GM12891 (cell line): ENCODE data around the gene ANP32A.

Experiments used
- PAX5 ChIP-seq: IDR thresholded peaks from 2 replicates; pipeline ENCODE4 v1.6.1; 2011; ENCODE audit warnings: low read length, moderate library complexity, mild to moderate bottlenecking; ENCODE audit not compliant: insufficient read depth, severe bottlenecking
- POLR2A ChIP-seq: IDR thresholded peaks from 2 replicates; pipeline ENCODE4 v1.6.1; 2011; ENCODE audit warnings: low read depth, low read length, control low read depth
- POLR2AphosphoS5 ChIP-seq: IDR thresholded peaks from 2 replicates; pipeline ENCODE4 v1.6.1; 2011; ENCODE audit warnings: low read depth, low read length, control low read depth
- POU2F2 ChIP-seq: IDR thresholded peaks from 2 replicates; pipeline ENCODE4 v1.6.1; 2011; ENCODE audit warnings: low read depth, mild to moderate bottlenecking, control low read depth, low read length, moderate library complexity
- TAF1 ChIP-seq: IDR thresholded peaks from 2 replicates; pipeline ENCODE4 v1.6.1; 2011; ENCODE audit warnings: low read depth, low read length, control low read depth

DNA sequence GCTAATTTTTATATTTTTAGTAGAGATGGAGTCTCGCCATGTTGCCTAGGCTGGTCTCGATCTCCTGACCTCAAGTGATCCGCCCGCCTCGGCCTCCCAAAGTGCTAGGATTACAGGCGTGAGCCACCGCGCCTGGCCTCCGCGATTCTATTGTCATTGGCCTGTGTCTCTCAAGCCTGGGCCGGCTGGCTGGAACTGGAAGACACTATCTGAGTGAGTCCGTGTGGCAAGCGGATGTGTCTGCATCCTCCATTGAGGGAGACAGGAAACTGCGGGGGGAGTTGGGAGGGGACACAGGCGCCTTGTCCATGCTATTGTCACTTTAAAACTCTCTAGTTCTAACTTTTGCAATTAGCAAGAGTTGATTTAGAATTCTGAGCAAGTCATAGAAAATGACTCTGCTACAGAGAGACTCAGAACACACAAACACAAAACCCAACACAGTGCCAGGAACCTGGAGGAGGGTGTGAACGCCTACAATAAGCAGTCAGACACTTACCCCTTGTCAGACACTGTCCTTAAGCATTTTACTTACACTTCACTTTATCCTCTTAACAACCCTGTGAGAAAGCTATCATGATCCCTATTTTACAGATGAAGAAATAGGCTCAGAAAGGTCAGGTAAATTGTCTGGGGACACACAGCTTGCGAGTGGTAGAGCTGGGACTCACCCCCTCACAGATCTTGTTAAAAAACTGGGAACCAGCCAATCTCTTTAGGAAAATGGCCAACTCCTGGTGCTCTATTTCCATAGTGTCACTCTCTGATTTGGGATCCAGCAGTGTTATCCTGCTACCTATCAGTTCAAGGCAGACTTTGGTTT lies 38.7 kb downstream of the ANP32A start:
- TF ChIP-seq POLR2A (no peak), PAX5 (no peak), POLR2AphosphoS5 (no peak), TAF1 (no peak), POU2F2 (no peak)
